IPS DF 19.7 (cell line): ENCODE results near the gene GDA.
"Not testable (repeated sequence)": the region's sequence is repeated elsewhere in the genome, so short reads cannot be mapped to it uniquely, and the experiment has no call there.

ENCODE experiments used
- DNase-seq: peaks from one replicate; pipeline ENCODE4 v3.0.0-alpha.2; 2013; ENCODE audit warnings: low read depth, low spot score

GDA gene

GRCh38 chr9:72278959-72279358, 129.7 kb downstream of the GDA start:
- DNase-seq: no peak

GRCh38 chr9:72280913-72281500, 131.8 kb downstream of the GDA start:
- peak; percentile 35 for DNase-seq

GRCh38 chr9:72289401-72289800, 140.2 kb downstream of the GDA start:
- DNase-seq: no peak

GRCh38 chr9:72290311-72290710, 141.1 kb downstream of the GDA start:
- no peak for DNase-seq

- not testable (repeated sequence) for DNase-seq
Observed at GRCh38 chr9:72291576-72291975, 142.3 kb downstream of the GDA start.

GRCh38 chr9:72292256-72292682, 143.0 kb downstream of the GDA start:
- no peak for DNase-seq

GRCh38 chr9:72292874-72293607, 143.8 kb downstream of the GDA start:
- no peak for DNase-seq

- DNase-seq: no peak
Observed at GRCh38 chr9:72294936-72295335, 145.7 kb downstream of the GDA start.

GRCh38 chr9:72297516-72297915, 148.3 kb downstream of the GDA start:
- DNase-seq: no peak

- DNase-seq: no peak
Observed at GRCh38 chr9:72299017-72299603, 149.9 kb downstream of the GDA start.

GRCh38 chr9:72300873-72301272, 151.6 kb downstream of the GDA start:
- DNase-seq: no peak
